H1 (cell line): ENCODE measurements around the gene SLX9. TPM values are rescaled to one million over a fixed set of nuclear protein-coding genes. Genes with fewer than 3 reads are reported as not detected.

ENCODE experiments used
- ASH2L ChIP-seq: fragments of 200-600, 300-600 bp; sonication (generic); IDR thresholded peaks from one replicate; pipeline ENCODE4 v1.7.1; 2017; ENCODE audit warnings: low read length
- BCL11A ChIP-seq, 2 experiments: IDR thresholded peaks; one replicate each; pipeline ENCODE4 v1.6.1; 2011; ENCODE audit warnings: low read depth in 2 of 2, low read length in 2 of 2, mild to moderate bottlenecking in 2 of 2
- BRCA1 ChIP-seq: IDR thresholded peaks from 2 replicates; pipeline ENCODE4 v1.6.1; 2012; ENCODE audit warnings: low read depth, low read length, improper control_type of control experiment
- CHD1 ChIP-seq: IDR thresholded peaks from 2 replicates; pipeline ENCODE4 v1.6.1; 2012; ENCODE audit warnings: low read depth, low read length, improper control_type of control experiment
- CHD2 ChIP-seq: IDR thresholded peaks from 2 replicates; pipeline ENCODE4 v1.6.1; 2012; ENCODE audit warnings: low read length, improper control_type of control experiment
- CTBP2 ChIP-seq: IDR thresholded peaks from 2 replicates; pipeline ENCODE4 v1.7.0; 2011; ENCODE audit warnings: borderline replicate concordance, mild to moderate bottlenecking, moderate library complexity, mixed read lengths, low read length; ENCODE audit not compliant: insufficient read depth, insufficient read length
- GTF2F1 ChIP-seq: IDR thresholded peaks from 2 replicates; pipeline ENCODE4 v1.6.1; 2012; ENCODE audit warnings: low read depth, low read length, improper control_type of control experiment, borderline replicate concordance
- JUN ChIP-seq: IDR thresholded peaks from 2 replicates; pipeline ENCODE4 v1.6.1; 2011; ENCODE audit warnings: low read depth, mild to moderate bottlenecking, improper control_type of control experiment, low read length
- RAD21 ChIP-seq, 2 experiments: IDR thresholded peaks in 1 of 2; conservative IDR thresholded peaks in 1 of 2; 2 replicates each; pipeline ENCODE4 v1.6.1; 2011; ENCODE audit warnings: low read depth in 2 of 2, low read length in 2 of 2, improper control_type of control experiment in 1 of 2, inconsistent platforms in 1 of 2, mild to moderate bottlenecking in 1 of 2, moderate library complexity in 1 of 2
- RBBP5 ChIP-seq: IDR thresholded peaks from 2 replicates; pipeline ENCODE4 v1.7.1; 2012; ENCODE audit warnings: low read depth, mild to moderate bottlenecking, inconsistent platforms, low read length, moderate library complexity, borderline replicate concordance
- SIRT6 ChIP-seq: IDR thresholded peaks from one replicate; pipeline ENCODE4 v1.7.1; 2012; ENCODE audit warnings: low read length, inconsistent platforms
- SP1 ChIP-seq: IDR thresholded peaks from 2 replicates; pipeline ENCODE4 v1.6.1; 2011; ENCODE audit warnings: low read depth, low read length
- polyA plus RNA-seq, 7 experiments: library from polyadenylated mRNA; depleted of rRNA in 3 of 7; stranded (reverse) in 5 of 7; unstranded in 2 of 7; fragments of >200 nt in 5 of 7; fragments of 200-250 nt in 2 of 7; gene quantifications; 1 replicate in 5 of 7; 2 replicates in 1 of 7; 4 replicates in 1 of 7; pipeline versions ENCODE4 v1.2.1 to v1.2.3, GENCODE V29; 2011 to 2013; ENCODE audit warnings: missing spikeins in 2 of 7, mixed read lengths in 2 of 7
- total RNA-seq: library from RNA; stranded (reverse); fragmentation: NEBNext Ultra II Directional; extraction: Animal tissue kit (Norgen Biotek cat#: 25700); gene quantifications from 2 replicates; pipeline ENCODE4 v1.2.1, GENCODE V29; 2021
- TF ChIP-seq, protein P1 (sequence below): IDR thresholded peaks from 2 replicates; pipeline ENCODE4 v1.6.1; 2012; ENCODE audit warnings: low read length, inconsistent platforms
- TF ChIP-seq, protein P2 (sequence below): IDR thresholded peaks from 2 replicates; pipeline ENCODE4 v1.6.1; 2012; ENCODE audit warnings: inconsistent platforms

The SLX9 gene
- total and polyA plus RNA-seq, 2 of the 8 experiments (the other 6 are each of a cell fraction or from before 2014, with no cell fraction given), result 17.7 to 57.3 TPM

DNA sequence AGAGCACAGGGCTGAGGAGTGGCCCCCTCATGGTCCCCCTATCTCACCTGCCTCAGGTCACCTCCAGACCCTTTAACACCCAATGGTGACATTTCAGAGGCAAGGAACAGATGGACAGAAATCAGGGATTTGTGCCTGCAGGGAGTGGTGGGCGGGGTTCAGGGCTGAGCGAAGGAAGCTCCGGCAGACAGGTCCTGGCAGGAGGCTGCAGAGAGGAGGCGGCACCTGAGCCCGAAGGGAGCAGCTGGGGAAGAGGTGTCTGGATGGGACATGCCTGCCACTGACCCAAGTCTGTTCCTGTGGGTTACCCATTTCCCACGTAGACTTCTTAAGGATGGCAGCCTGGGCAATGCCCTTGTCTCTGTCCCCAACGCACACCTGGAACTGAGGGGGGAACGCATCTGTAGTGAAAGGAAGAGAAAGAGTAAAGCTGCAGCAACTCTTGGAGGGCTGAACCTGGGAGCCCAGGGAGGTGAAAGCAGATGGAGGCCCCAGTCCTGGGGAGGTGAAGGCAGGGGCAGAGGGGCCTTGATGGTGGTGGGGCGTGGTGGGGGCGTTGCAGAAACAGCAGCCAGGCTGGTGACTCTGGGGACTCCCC, 72.9 kb downstream of the SLX9 start (continued):
- no peak; a peak in 1 of 4 replicates for TF ChIP-seq RAD21 (IDR thresholded peaks at IDR 0.05 in 1 of 2, conservative IDR thresholded peaks at IDR 0.05 in 1 of 2; ENCODE audit: low read depth in 2 of 2, low read length in 2 of 2)
- no peak for TF ChIP-seq CTBP2
- no peak for TF ChIP-seq BRCA1
- TF ChIP-seq CHD1, result no peak
- no peak for TF ChIP-seq JUN
- TF ChIP-seq, protein P1, sequence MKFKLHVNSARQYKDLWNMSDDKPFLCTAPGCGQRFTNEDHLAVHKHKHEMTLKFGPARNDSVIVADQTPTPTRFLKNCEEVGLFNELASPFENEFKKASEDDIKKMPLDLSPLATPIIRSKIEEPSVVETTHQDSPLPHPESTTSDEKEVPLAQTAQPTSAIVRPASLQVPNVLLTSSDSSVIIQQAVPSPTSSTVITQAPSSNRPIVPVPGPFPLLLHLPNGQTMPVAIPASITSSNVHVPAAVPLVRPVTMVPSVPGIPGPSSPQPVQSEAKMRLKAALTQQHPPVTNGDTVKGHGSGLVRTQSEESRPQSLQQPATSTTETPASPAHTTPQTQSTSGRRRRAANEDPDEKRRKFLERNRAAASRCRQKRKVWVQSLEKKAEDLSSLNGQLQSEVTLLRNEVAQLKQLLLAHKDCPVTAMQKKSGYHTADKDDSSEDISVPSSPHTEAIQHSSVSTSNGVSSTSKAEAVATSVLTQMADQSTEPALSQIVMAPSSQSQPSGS, result no peak
- no peak for TF ChIP-seq SP1
- peak; percentile 38; the same call in 1 of the 2 replicates for TF ChIP-seq RBBP5
- no peak for TF ChIP-seq BCL11A (IDR thresholded peaks at IDR 0.05; ENCODE audit: low read depth in 2 of 2, low read length in 2 of 2)
- no peak for TF ChIP-seq CHD2
- TF ChIP-seq, protein P2, sequence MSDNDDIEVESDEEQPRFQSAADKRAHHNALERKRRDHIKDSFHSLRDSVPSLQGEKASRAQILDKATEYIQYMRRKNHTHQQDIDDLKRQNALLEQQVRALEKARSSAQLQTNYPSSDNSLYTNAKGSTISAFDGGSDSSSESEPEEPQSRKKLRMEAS, result peak; percentile 20; the same call in 1 of the 2 replicates
- peak; percentile 86 for TF ChIP-seq ASH2L
- no peak for TF ChIP-seq SIRT6
- TF ChIP-seq GTF2F1, result no peak
